Heart left ventricle (tissue), 16 donors: ENCODE measurements around the gene HEPHL1. TPM values are rescaled to one million over a fixed set of nuclear protein-coding genes. Genes with fewer than 3 reads are reported as not detected.

Experiments used
- ATAC-seq, 4 donors: fragments of 200-7000 bp; cut with Tn5 transposase; one replicate each; pipeline ENCODE4 v1.9.1; 2020 to 2022; ENCODE audit warnings: moderate library complexity in 4 of 4, mild to moderate bottlenecking in 3 of 4, moderate number of reproducible peaks in 1 of 4
- DNase-seq, 5 donors: peaks; one replicate each; pipeline ENCODE4 v3.0.0-alpha.2; 2020
- H3K27ac ChIP-seq, 12 donors: fragments of 200-600 bp; sonication (generic) in 4 of 12; one replicate each; pipeline versions ENCODE4 v1.5.0 to v1.8.0; 2016 to 2022; ENCODE audit warnings: mild to moderate bottlenecking in 2 of 12
- H3K27me3 ChIP-seq, 9 donors: fragments of 200-600 bp; sonication (generic) in 2 of 9; one replicate each; pipeline versions ENCODE4 v1.5.1 to v1.8.0; 2016 to 2022; ENCODE audit warnings: mild to moderate bottlenecking in 3 of 9
- H3K36me3 ChIP-seq, 9 donors: fragments of 200-600 bp; sonication (generic) in 2 of 9; one replicate each; pipeline versions ENCODE4 v1.5.0 to v1.8.0; 2018 to 2022; ENCODE audit warnings: mild to moderate bottlenecking in 2 of 9
- H3K4me1 ChIP-seq, 12 donors: fragments of 200-600 bp; sonication (generic) in 4 of 12; one replicate each; pipeline versions ENCODE4 v1.5.0 to v1.8.0; 2016 to 2022; ENCODE audit warnings: mild to moderate bottlenecking in 3 of 12
- H3K4me3 ChIP-seq, 12 donors: fragments of 200-600 bp; sonication (generic) in 4 of 12; one replicate each; pipeline versions ENCODE4 v1.5.0 to v1.8.0; 2017 to 2022; ENCODE audit warnings: mild to moderate bottlenecking in 9 of 12, moderate library complexity in 4 of 12
- H3K9me3 ChIP-seq, 12 donors: fragments of 200-600 bp; sonication (generic) in 4 of 12; one replicate each; pipeline versions ENCODE4 v1.5.0 to v1.8.0; 2016 to 2022; ENCODE audit warnings: mild to moderate bottlenecking in 1 of 12
- CTCF ChIP-seq, 12 donors: fragments of 200-600 bp; sonication (generic) in 4 of 12; IDR thresholded peaks; one replicate each; pipeline versions ENCODE4 v1.5.0 to v1.8.0; 2018 to 2022; ENCODE audit warnings: antibody characterized with exemption in 12 of 12, mild to moderate bottlenecking in 5 of 12
- POLR2A ChIP-seq, 2 donors: fragments of 450-650 bp; IDR thresholded peaks; one replicate each; pipeline ENCODE4 v1.6.1; 2017; ENCODE audit warnings: antibody characterized with exemption in 2 of 2, mild to moderate bottlenecking in 2 of 2, moderate library complexity in 2 of 2
- WGBS, 4 donors: extraction: QIAGEN DNeasy Blood & Tissue Kit in 2 of 4; methylation state at CpG; one replicate each; pipeline versions ENCODE4 v1.1.5 to v1.1.7; 2013 to 2018; 5-methylcytosine and 5-hydroxymethylcytosine counted together
- intact Hi-C, 10 donors: fragments of 100-400 bp; cut with DNase I; formaldehyde crosslinking; loops; one replicate each; pipeline versions ENCODE4 v1.11.1 to v1.14.2; 2022
- polyA plus RNA-seq, 2 donors: library from polyadenylated mRNA; stranded (reverse); fragments of 200-250 nt; gene quantifications; one replicate each; pipeline ENCODE4 v1.2.3, GENCODE V29; 2013
- total RNA-seq, 9 donors: library from RNA; depleted of rRNA in 2 of 9; stranded (reverse); fragments of >200 nt in 2 of 9; fragmentation: NEBNext Ultra II Directional in 3 of 9; extraction: Animal tissue kit (Norgen Biotek cat#: 25700) in 3 of 9; gene quantifications; one replicate each; pipeline versions ENCODE4 v1.1.0 to v1.2.4, GENCODE V29; 2016 to 2023
- donor health status: ischemic (EF 13 %, LVEDD 7.1; RV severe dilation, severe dysfunction).
- donor health status: healthy with polysubstance abuse.
- donor health status: DM: no; HTN: yes; CAD: no.
- donor health status: DM: no; HTN: no; CAD: no.
- donor health status: ischemic (EF 25% LVEDD 6.9; RV normal size, moderate dysfunction).
- donor health status: ischemic (EF 25% LVEDD 5.7; RV mildly dilated, moderate dysfunction).
- donor health status: healthy.
- donor health status: DM: yes; HTN: yes; CAD: no.
- donor health status: ischemic (EF 35%, LVEDD 5.7; RV mildly dilated, moderate dysfunction).
- donor health status: nonischemic (EF 11% LVEDD 7.7; RV severe dilation, severe dysfunction).
- donor health status: DM: yes; HTN: yes; CAD: no.
- donor health status: PGD.
- donor health status: ischemic (EF 29% LVEDD 5.4; RV normal size, mild dysfunction).
- donor health status: nonischemic (EF 23%, LVEDD 6.1; RV moderate dilation, normal function).

Gene HEPHL1
- total and polyA plus RNA-seq, 11 donors, result 0.07 TPM; not detected in 10

- H3K36me3 ChIP-seq, result no peaks in the 10 kb centered on the region
- H3K27me3 ChIP-seq, result no peaks in the 10 kb centered on the region
- intact Hi-C loops, result no loop called here
- H3K4me1 ChIP-seq, result no peaks in the 10 kb centered on the region
- ATAC-seq (no peak), DNase-seq (no peak)
- H3K27ac ChIP-seq, result no peak overlapping the region
- H3K4me3 ChIP-seq, result no peak overlapping the region
- TF ChIP-seq CTCF (IDR thresholded peaks at IDR 0.05), result no peak
- no peak for TF ChIP-seq POLR2A (IDR thresholded peaks at IDR 0.05)
- WGBS, 4 donors, result 57 to 64% (median 60%) methylated on average over 1 of the region's 1 CpG
- peaks cover 0 to 16% (median 9%) of the 10 kb centered on the region in 12 donors for H3K9me3 ChIP-seq
These were observed 32.7 kb upstream of the HEPHL1 start for GRCh38 chr11:93988455-93988854.

- DNase-seq (no peak), ATAC-seq (no peak)
- H3K27ac ChIP-seq, result no peak overlapping the region
- H3K4me1 ChIP-seq, result no peaks in the 10 kb centered on the region
- no peaks in the 10 kb centered on the region for H3K36me3 ChIP-seq
- 76 to 82% (median 79%) methylated on average over 3 of the region's 3 CpGs for WGBS, 4 donors
- intact Hi-C loops, result no loop called here
- no peaks in the 10 kb centered on the region for H3K27me3 ChIP-seq
- H3K4me3 ChIP-seq, result no peak overlapping the region
- TF ChIP-seq CTCF (IDR thresholded peaks at IDR 0.05), result no peak
- TF ChIP-seq POLR2A (IDR thresholded peaks at IDR 0.05), result no peak
- H3K9me3 ChIP-seq, result peaks cover 0 to 21% (median 14%) of the 10 kb centered on the region in 12 donors
These were observed 32.2 kb upstream of the HEPHL1 start for GRCh38 chr11:93988912-93989311.

DNA sequence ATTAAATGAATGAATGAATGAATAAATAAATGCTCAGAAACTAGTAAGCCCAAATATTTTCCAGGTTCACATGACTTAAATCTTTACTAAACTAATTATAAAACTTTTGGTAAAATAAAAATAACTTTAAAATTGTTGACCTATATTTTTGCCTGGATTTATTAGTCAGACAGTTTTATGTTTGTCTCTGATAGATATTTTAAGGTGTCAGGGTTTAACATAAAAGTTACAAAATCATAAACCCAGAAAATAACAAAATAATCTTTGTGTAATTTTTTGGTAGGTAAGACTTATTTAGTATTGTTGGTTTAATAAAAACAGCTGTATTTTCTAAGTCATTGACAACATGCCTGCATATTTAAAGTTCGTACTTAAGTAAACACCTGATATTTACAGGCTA is 27.4 kb upstream of the HEPHL1 start:
- no peaks in the 10 kb centered on the region for H3K36me3 ChIP-seq
- DNase-seq (no peak), ATAC-seq (no peak)
- no peaks in the 10 kb centered on the region for H3K27me3 ChIP-seq
- peaks cover 0 to 35% (median 22%) of the 10 kb centered on the region in 12 donors for H3K9me3 ChIP-seq
- no peak overlapping the region for H3K27ac ChIP-seq
- TF ChIP-seq CTCF (IDR thresholded peaks at IDR 0.05), result no peak
- TF ChIP-seq POLR2A (IDR thresholded peaks at IDR 0.05), result no peak
- no peak overlapping the region for H3K4me3 ChIP-seq
- 80 to 87% (median 86%) methylated on average over 1 of the region's 1 CpG for WGBS, 4 donors
- no peaks in the 10 kb centered on the region for H3K4me1 ChIP-seq
- intact Hi-C loops, result no loop called here

DNA sequence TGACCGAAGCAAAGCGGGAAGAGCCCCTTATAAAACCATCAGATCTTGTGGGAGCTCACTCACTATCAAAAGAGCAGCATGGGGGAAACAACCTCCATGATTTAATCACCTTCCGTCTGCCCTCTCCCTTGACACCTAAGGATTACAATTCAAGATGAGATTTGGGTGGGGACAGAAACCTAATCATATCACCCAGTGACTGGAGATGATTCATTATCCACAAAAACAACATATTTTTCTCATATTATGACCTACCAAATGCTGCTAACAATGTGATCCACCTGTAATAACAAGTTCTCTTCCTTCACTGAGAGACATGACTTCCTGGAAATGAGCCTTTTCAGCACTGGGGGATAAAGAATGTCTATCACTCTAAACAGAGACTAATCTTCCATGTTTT is 23.4 kb upstream of the HEPHL1 start:
- H3K4me3 ChIP-seq, result no peak overlapping the region
- ATAC-seq (no peak), DNase-seq (no peak)
- no peaks in the 10 kb centered on the region for H3K36me3 ChIP-seq
- no peaks in the 10 kb centered on the region for H3K4me1 ChIP-seq
- H3K9me3 ChIP-seq, result peaks cover 0 to 27% (median 18%) of the 10 kb centered on the region in 12 donors
- TF ChIP-seq CTCF (IDR thresholded peaks at IDR 0.05), result no peak
- no peak for TF ChIP-seq POLR2A (IDR thresholded peaks at IDR 0.05)
- 72 to 87% (median 82%) methylated on average over 3 of the region's 3 CpGs for WGBS, 4 donors
- no peak overlapping the region for H3K27ac ChIP-seq
- no peaks in the 10 kb centered on the region for H3K27me3 ChIP-seq
- intact Hi-C loops, result no loop called here
